Breast epithelium (tissue), 4 donors: ENCODE measurements around the gene SPTLC2. TPM values are rescaled to one million over a fixed set of nuclear protein-coding genes. Genes with fewer than 3 reads are reported as not detected.
"Not testable (repeated sequence)": the region's sequence is repeated elsewhere in the genome, so short reads cannot be mapped to it uniquely, and the experiment has no call there.

ENCODE experiments used
- DNase-seq, 2 donors: peaks; one replicate each; pipeline ENCODE4 v3.0.0-alpha.2; 2019; ENCODE audit warnings: low spot score in 2 of 2
- H3K27ac ChIP-seq, 2 donors: fragments of 200-600 bp; sonication (generic) in 1 of 2; one replicate each; pipeline ENCODE4 v1.5.1; 2016 to 2019; ENCODE audit warnings: mild to moderate bottlenecking in 1 of 2
- H3K27me3 ChIP-seq, 2 donors: fragments of 200-600 bp; sonication (generic) in 1 of 2; one replicate each; pipeline versions ENCODE4 v1.5.1 to v1.6.0; 2017 to 2019; ENCODE audit warnings: control low read depth in 1 of 2, mild to moderate bottlenecking in 1 of 2
- H3K36me3 ChIP-seq: fragments of 200-600 bp; one replicate; pipeline ENCODE4 v1.5.1; 2019
- H3K4me1 ChIP-seq, 2 donors: fragments of 200-600 bp; sonication (generic); one replicate each; pipeline ENCODE4 v1.5.1; 2016 to 2019; ENCODE audit warnings: control low read depth in 1 of 2
- H3K4me3 ChIP-seq, 3 donors: fragments of 200-600 bp; sonication (generic); 1 replicate in 2 of 3; 2 replicates in 1 of 3; pipeline ENCODE4 v1.5.1; 2016 to 2019; ENCODE audit warnings: mild to moderate bottlenecking in 3 of 3, moderate library complexity in 2 of 3
- H3K9me3 ChIP-seq, 2 donors: fragments of 200-600 bp; sonication (generic) in 1 of 2; one replicate each; pipeline ENCODE4 v1.5.1; 2016 to 2019; ENCODE audit warnings: control low read depth in 1 of 2
- POLR2A ChIP-seq: fragments of 450-650 bp; IDR thresholded peaks from one replicate; pipeline ENCODE4 v1.6.1; 2016; ENCODE audit warnings: antibody characterized with exemption, mild to moderate bottlenecking, moderate library complexity
- POLR2AphosphoS5 ChIP-seq, 3 donors: sonication (generic); formaldehyde crosslinking; IDR thresholded peaks; one replicate each; pipeline ENCODE4 v1.6.1; 2017; ENCODE audit warnings: antibody characterized with exemption in 3 of 3
- intact Hi-C: fragments of 100-400 bp; cut with DNase I; formaldehyde crosslinking; loops from one replicate; pipeline ENCODE4 v1.15.1; 2023; ENCODE audit warnings: low total_unique reads
- total RNA-seq, 3 donors: library from RNA; depleted of rRNA; stranded (reverse); fragments of >200 nt; gene quantifications; one replicate each; pipeline ENCODE4 v1.1.0, GENCODE V29; 2016
- TF ChIP-seq, protein P1 (sequence below), 3 donors: fragments of 450-650 bp; IDR thresholded peaks; one replicate each; pipeline ENCODE4 v1.5.1; 2016 to 2017; ENCODE audit warnings: antibody characterized with exemption in 3 of 3, mild to moderate bottlenecking in 3 of 3, moderate library complexity in 3 of 3

SPTLC2 gene, protein sequence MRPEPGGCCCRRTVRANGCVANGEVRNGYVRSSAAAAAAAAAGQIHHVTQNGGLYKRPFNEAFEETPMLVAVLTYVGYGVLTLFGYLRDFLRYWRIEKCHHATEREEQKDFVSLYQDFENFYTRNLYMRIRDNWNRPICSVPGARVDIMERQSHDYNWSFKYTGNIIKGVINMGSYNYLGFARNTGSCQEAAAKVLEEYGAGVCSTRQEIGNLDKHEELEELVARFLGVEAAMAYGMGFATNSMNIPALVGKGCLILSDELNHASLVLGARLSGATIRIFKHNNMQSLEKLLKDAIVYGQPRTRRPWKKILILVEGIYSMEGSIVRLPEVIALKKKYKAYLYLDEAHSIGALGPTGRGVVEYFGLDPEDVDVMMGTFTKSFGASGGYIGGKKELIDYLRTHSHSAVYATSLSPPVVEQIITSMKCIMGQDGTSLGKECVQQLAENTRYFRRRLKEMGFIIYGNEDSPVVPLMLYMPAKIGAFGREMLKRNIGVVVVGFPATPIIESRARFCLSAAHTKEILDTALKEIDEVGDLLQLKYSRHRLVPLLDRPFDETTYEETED
- 10 to 100 TPM; 31.2 to 47.2 (median 42.6) TPM for total RNA-seq

DNA sequence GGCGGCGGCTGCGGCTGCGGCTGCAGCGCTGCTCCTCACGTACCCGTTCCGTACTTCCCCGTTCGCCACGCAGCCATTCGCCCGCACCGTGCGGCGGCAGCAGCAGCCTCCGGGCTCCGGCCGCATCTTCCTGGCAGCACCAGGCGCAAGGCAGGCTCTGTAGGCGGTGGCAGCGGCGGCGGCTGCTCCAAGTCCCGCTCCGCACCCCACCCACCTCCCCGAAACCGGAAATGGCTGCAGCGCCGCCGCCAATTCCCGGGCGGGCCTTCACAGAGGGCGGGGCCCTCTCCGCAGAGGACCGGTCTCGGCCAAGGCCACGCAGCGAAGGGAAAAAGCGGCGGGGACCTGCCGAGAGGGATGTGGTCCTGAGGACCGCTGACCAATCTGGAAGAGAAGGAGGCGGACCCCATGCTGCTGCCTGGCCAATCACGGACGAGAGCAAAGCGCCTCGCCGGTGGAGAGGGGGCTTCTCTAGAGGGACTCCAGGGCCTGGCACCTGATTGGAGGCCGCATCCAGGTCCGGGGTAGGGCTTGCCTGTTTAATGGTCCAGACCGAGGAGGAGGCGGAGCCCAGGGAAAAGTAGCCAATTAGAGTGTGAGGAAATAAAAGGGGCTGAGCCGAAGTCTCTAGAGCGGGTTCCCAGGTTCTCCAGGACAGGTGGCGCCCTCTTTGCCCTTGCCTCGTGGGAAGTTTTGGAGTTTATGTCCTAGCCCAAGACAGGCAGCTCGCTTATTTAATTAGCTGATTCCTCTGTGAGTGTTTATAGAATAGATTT is at the start of gene SPTLC2:
Gene SPTLC2 (minus strand): TSS at position 184 of the 776 bp plus-strand sequence. CDS start 58 bp downstream, at position 126.
- H3K27me3 ChIP-seq: no peaks in the 10 kb centered on the region
- H3K4me1 ChIP-seq: peaks cover 0 to 6% of the 10 kb centered on the region in 2 donors
- peak; percentile 98 to 99 for DNase-seq
- intact Hi-C loops: no loop called here
- peak within 1 kb of the TSS; percentile 84 to 93 for H3K27ac ChIP-seq
- H3K36me3 ChIP-seq: no peaks in the 10 kb centered on the region
- H3K4me3 ChIP-seq: peak within 1 kb of the TSS; percentile 84 to 90 (median 89)
- TF ChIP-seq POLR2A (peak; percentile 27), POLR2AphosphoS5 (IDR thresholded peaks at IDR 0.05) (peak; percentile 76 to 78 (median 76))
- TF ChIP-seq, protein P1, sequence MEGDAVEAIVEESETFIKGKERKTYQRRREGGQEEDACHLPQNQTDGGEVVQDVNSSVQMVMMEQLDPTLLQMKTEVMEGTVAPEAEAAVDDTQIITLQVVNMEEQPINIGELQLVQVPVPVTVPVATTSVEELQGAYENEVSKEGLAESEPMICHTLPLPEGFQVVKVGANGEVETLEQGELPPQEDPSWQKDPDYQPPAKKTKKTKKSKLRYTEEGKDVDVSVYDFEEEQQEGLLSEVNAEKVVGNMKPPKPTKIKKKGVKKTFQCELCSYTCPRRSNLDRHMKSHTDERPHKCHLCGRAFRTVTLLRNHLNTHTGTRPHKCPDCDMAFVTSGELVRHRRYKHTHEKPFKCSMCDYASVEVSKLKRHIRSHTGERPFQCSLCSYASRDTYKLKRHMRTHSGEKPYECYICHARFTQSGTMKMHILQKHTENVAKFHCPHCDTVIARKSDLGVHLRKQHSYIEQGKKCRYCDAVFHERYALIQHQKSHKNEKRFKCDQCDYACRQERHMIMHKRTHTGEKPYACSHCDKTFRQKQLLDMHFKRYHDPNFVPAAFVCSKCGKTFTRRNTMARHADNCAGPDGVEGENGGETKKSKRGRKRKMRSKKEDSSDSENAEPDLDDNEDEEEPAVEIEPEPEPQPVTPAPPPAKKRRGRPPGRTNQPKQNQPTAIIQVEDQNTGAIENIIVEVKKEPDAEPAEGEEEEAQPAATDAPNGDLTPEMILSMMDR (IDR thresholded peaks at IDR 0.05): no peak
- no peaks in the 10 kb centered on the region for H3K9me3 ChIP-seq

DNA sequence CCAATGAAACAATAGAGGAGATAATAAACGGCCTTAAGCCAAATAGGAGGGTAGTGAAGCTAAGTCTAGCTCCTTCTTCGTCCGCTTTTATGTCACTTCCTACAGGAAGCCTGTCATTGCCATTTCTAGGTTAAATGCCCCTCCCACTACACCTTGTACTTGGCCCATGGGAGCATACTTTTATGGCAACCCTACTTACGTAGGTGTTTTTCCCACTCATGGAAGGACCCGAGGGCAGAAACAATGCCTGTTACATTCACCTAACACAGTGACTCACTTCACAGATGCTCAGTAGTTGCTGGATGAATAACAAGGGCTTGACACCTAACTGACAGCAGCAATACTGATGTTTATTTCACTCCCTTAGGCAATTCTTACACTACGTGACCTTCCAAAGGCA is 46.9 kb upstream of the SPTLC2 start:
- Histone ChIP-seq H3K4me1 (no peaks in the 10 kb centered on the region), H3K9me3 (no peaks in the 10 kb centered on the region), H3K27me3 (no peaks in the 10 kb centered on the region), H3K27ac (peak overlapping the region; percentile 17 to 63), H3K4me3 (no peak overlapping the region), H3K36me3 (no peaks in the 10 kb centered on the region)
- TF ChIP-seq POLR2A: no peak
- TF ChIP-seq POLR2AphosphoS5 (IDR thresholded peaks at IDR 0.05): no peak
- TF ChIP-seq, protein P1 (IDR thresholded peaks at IDR 0.05): no peak
- intact Hi-C loops: no loop called here
- DNase-seq: no peak

DNA sequence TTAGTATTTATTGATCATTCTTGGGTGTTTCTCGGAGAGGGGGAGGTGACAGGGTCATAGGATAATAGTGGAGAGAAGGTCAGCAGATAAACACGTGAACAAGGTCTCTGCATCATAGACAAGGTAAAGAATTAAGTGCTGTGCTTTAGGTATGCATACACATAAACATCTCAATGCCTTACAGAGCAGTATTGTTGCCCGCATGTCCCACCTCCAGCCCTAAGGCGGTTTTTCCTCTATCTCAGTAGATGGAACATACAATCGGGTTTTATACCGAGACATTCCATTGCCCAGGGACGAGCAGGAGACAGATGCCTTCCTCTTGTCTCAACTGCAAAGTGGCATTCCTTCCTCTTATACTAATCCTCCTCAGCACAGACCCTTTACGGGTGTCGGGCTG is 45.1 kb upstream of the SPTLC2 start:
- H3K27ac ChIP-seq, H3K4me1 ChIP-seq, H3K27me3 ChIP-seq, H3K9me3 ChIP-seq, intact Hi-C loops, H3K4me3 ChIP-seq, H3K36me3 ChIP-seq, DNase-seq: not testable (repeated sequence)

DNA sequence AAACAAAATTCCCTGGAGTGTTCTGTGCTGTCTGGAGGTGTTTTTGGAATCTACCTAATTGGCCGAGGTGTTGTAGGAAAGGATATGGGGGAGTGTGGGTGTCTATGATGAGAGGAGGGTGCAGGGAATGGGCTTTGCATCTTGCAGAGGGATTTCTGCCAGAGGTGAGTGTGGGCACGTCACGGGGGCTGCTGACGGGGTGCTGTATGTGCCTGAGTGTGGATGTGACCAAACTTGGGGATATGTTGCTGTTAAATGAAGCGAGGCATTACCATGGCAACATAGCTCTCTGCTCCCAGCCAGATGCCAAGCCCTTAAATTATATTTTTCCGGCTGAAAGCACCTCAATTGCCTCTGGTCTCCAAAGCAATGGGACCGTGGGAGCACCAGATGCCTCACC is 44.3 kb upstream of the SPTLC2 start:
- H3K36me3 ChIP-seq: no peaks in the 10 kb centered on the region
- no peak overlapping the region for H3K4me3 ChIP-seq
- intact Hi-C loops: no loop called here
- no peak for DNase-seq
- TF ChIP-seq POLR2A: no peak
- TF ChIP-seq, protein P1 (IDR thresholded peaks at IDR 0.05): no peak
- no peak for TF ChIP-seq POLR2AphosphoS5 (IDR thresholded peaks at IDR 0.05)
- H3K27ac ChIP-seq: no peak overlapping the region
- H3K9me3 ChIP-seq: no peaks in the 10 kb centered on the region
- no peaks in the 10 kb centered on the region for H3K27me3 ChIP-seq
- H3K4me1 ChIP-seq: no peaks in the 10 kb centered on the region

DNA sequence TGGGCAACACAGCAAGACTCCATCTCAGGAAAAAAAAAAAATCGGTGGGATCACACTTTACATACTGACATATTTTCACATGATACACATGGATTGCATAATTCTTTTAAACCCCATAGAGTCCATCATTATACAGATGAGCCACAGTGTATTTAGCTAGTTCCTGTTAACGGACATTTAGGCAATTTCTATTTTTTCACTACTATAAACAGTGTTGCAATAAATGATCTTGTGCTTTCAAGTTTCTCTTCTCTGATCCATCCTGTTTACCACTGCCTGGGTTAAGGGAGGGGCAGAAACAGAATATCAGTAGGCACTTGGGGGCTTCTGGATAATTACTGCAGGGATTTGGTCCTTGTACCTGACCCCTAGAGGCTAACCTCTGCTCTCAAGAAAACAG is 43.4 kb upstream of the SPTLC2 start:
- no peak for DNase-seq
- TF ChIP-seq, protein P1 (IDR thresholded peaks at IDR 0.05): no peak
- TF ChIP-seq POLR2A (no peak), POLR2AphosphoS5 (IDR thresholded peaks at IDR 0.05) (no peak)
- Histone ChIP-seq H3K4me1 (no peaks in the 10 kb centered on the region), H3K27ac (no peak overlapping the region), H3K4me3 (no peak overlapping the region), H3K27me3 (no peaks in the 10 kb centered on the region), H3K9me3 (no peaks in the 10 kb centered on the region), H3K36me3 (no peaks in the 10 kb centered on the region)
- intact Hi-C loops: no loop called here
